Measurements from ENCODE around the gene MARK1.

The MARK1 gene

DNA sequence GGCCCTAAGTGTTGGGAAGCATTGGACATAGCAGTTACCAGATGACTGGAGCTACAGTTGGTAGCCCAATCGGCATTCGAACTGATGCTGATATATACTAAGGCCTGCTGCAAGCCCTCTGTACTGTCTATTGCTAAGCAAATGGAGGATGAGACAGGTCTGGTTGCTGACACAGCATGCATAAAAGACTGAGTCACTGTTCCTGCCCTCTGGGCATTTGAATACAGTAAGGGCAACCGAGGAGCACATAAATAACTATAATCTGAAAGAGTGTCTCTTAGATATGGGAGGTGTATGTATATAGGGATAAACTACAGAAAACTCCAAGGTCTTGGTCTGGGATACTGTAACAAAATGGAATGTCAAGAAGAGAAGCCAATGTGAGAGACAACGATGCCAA, 16.8 kb upstream of the MARK1 start:
- in situ Hi-C loops (cut with MboI; ENCODE audit: low pct_unique_long_range_greater_than_20kb, low sequenced_read_pairs, unreplicated experiment) = no loop called here
- TF ChIP-seq CTCF (IDR thresholded peaks at IDR 0.05; ENCODE audit: extremely low read depth, insufficient read depth, missing control alignments) = no peak
- DNase-seq (ENCODE audit: low spot score) = no peak

GRCh38 chr1:220511785-220512184, 16.2 kb upstream of the MARK1 start:
- in situ Hi-C loops (cut with MboI; ENCODE audit: low pct_unique_long_range_greater_than_20kb, low sequenced_read_pairs, unreplicated experiment) = no loop called here
- DNase-seq (ENCODE audit: low spot score) = no peak
- no peak for TF ChIP-seq CTCF (IDR thresholded peaks at IDR 0.05; ENCODE audit: extremely low read depth, insufficient read depth, missing control alignments)

GRCh38 chr1:220513834-220514233, 14.1 kb upstream of the MARK1 start:
- no peak for TF ChIP-seq CTCF (IDR thresholded peaks at IDR 0.05; ENCODE audit: extremely low read depth, insufficient read depth, missing control alignments)
- in situ Hi-C loops (cut with MboI; ENCODE audit: low pct_unique_long_range_greater_than_20kb, low sequenced_read_pairs, unreplicated experiment) = no loop called here
- no peak for DNase-seq (ENCODE audit: low spot score)

DNA sequence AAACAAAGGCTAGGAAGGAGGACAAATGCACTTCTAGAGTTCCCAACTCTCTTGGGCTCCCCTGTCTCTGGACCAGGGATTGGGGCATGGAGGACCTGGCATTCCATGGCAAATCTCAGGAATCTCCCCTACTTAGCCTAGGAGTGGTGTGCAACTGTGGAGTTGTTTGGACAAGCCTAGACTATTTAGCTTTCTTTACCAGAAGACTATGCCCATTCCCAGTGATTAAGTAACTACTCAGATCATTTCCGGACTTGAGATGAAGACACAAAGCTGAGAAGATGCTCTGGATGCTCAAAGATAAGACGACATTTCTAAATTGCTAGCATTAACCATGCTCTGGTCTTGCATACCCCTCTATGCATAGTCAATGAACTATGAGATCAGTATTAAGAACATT, 13.7 kb upstream of the MARK1 start:
- in situ Hi-C loops (cut with MboI; ENCODE audit: low pct_unique_long_range_greater_than_20kb, low sequenced_read_pairs, unreplicated experiment) = no loop called here
- TF ChIP-seq CTCF (IDR thresholded peaks at IDR 0.05; ENCODE audit: extremely low read depth, insufficient read depth, missing control alignments) = no peak
- DNase-seq (ENCODE audit: low spot score) = no peak

DNA sequence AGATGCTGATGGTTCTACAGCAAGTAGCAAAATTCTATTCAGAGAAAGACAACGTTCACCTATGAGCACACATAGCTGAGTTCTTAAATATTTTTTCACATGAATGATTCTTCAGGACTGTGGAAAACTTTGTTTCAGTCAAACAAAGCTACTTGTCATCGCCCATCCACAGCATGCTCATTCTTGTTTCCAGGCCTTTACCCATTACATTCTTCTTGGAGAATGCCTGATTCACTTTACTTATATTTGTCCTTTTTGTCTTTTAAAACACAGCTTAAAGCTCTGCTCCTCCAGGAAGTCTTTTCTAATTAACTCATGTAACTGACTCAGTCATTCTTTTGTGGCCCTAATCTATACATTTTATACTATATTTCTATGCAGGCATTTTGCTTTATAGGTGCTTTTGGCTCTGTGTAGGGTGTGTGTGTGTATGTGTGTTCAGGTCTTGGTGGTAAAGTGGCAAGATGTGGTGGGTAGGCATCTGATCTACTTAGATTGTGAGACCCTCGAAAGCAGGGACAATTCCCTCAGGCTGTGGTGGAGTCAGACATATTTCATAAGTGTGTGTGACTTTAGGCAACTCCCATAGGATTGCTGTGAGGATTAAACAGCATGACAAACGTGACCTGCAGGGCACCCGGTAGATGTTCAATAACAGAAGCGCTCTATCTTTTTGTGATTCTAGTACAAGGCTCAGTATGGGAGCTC, 11.8 kb upstream of the MARK1 start:
- TF ChIP-seq CTCF (IDR thresholded peaks at IDR 0.05; ENCODE audit: extremely low read depth, insufficient read depth, missing control alignments) = no peak
- DNase-seq (ENCODE audit: low spot score) = no peak
- in situ Hi-C loops (cut with MboI; ENCODE audit: low pct_unique_long_range_greater_than_20kb, low sequenced_read_pairs, unreplicated experiment) = no loop called here

- in situ Hi-C loops (cut with MboI; ENCODE audit: low pct_unique_long_range_greater_than_20kb, low sequenced_read_pairs, unreplicated experiment) = no loop called here
- no peak for TF ChIP-seq CTCF (IDR thresholded peaks at IDR 0.05; ENCODE audit: extremely low read depth, insufficient read depth, missing control alignments)
- no peak for DNase-seq (ENCODE audit: low spot score)
Observed at GRCh38 chr1:220516722-220517042, 11.3 kb upstream of the MARK1 start.

DNA sequence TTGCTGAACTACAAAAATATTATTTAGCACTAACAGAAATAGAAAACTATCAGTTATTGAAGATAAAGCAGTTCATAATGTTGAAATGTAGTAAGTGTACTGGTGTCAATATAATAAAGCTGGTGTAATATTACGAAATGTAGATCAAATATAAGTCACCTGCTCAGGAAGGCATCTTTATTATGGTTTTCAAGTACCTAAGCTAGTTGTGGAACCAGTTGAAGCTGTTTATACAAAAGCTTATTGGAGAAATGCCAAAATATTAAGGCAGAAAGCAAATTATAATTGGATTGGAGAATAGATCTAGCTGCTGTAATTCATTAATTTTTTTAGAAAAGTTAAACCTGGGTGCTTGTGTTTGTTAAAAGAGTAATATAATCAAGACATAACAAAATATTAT, 6.2 kb upstream of the MARK1 start:
- TF ChIP-seq CTCF (IDR thresholded peaks at IDR 0.05; ENCODE audit: extremely low read depth, insufficient read depth, missing control alignments) = no peak
- DNase-seq (ENCODE audit: low spot score) = no peak

More for the DNA sequence above, 6.2 kb upstream of the MARK1 start:
- in situ Hi-C loops (cut with MboI; ENCODE audit: low pct_unique_long_range_greater_than_20kb, low sequenced_read_pairs, unreplicated experiment) = no loop called here

Measured in GM13977 (cell line).